ENCODE results near the gene SGPL1. TPM values are rescaled to one million over a fixed set of nuclear protein-coding genes. Genes with fewer than 3 reads are reported as not detected.

The SGPL1 gene
- total RNA-seq, 1 experiment from 2014 or later = 52.6 TPM

GRCh38 chr10:70840836-70841235, 25.1 kb downstream of the SGPL1 start:
- no peak overlapping the region for H2BK20ac ChIP-seq (ENCODE audit: low read depth, low read length, poor library complexity, severe bottlenecking)
- no peaks in the 10 kb centered on the region for H4K20me1 ChIP-seq (ENCODE audit: control insufficient read depth, insufficient read depth, insufficient read length)
- H2BK12ac ChIP-seq (ENCODE audit: insufficient read length, low read depth, low read length) = no peak overlapping the region
- H3K14ac ChIP-seq (ENCODE audit: insufficient read depth, low read length) = no peak overlapping the region
- no peak overlapping the region for H2BK120ac ChIP-seq (ENCODE audit: low read depth, low read length, poor library complexity, severe bottlenecking)
- no peak overlapping the region for H4K5ac ChIP-seq (ENCODE audit: insufficient read length, low read depth, low read length)
- H3K27ac Mint-ChIP-seq = no peak overlapping the region
- TF ChIP-seq CTCF (conservative IDR thresholded peaks at IDR 0.05) = no peak
- no peak overlapping the region for H4K8ac ChIP-seq (replicated peaks; ENCODE audit: insufficient read length, low read depth, low read length)
- H4K91ac ChIP-seq (ENCODE audit: insufficient read length, low read depth, low read length) = no peak overlapping the region
- no peak overlapping the region for H3K18ac ChIP-seq (ENCODE audit: insufficient read length, low read depth, low read length)
- peaks cover 3% of the 10 kb centered on the region; the same call in 1 of the 2 replicates for H3K79me2 ChIP-seq (ENCODE audit: insufficient read depth, low read length)
- H3K36me3 Mint-ChIP-seq (ENCODE audit: insufficient read depth in 1 of 3, low read depth in 3 of 3) = peaks cover 14 to 42% (median 40%) of the 10 kb centered on the region in 3 experiments; a peak in 6 of 7 replicates
- no peak overlapping the region for H3K4ac ChIP-seq (ENCODE audit: low read depth, low read length)
- no peak overlapping the region for H3K27ac ChIP-seq (ENCODE audit: insufficient read length, low read depth, low read length)
- no peak overlapping the region for H2AFZ ChIP-seq (ENCODE audit: low read length)
- H3K4me2 ChIP-seq (ENCODE audit: insufficient read depth, insufficient read length, low read length) = no peak overlapping the region
- H3K9me3 Mint-ChIP-seq = peaks cover 0 to 3% of the 10 kb centered on the region in 2 experiments; a peak in 3 of 5 replicates
- no peak for DNase-seq
- H3K4me3 Mint-ChIP-seq = no peak overlapping the region
- no peaks in the 10 kb centered on the region for H3K4me1 ChIP-seq (ENCODE audit: insufficient read depth, low read length)
- WGBS (ENCODE audit: extremely low coverage, insufficient read length, low lambda C conversion rate) = no CpG with 5 or more reads among the region's 2 CpGs
- H2BK15ac ChIP-seq (ENCODE audit: low read depth, low read length) = no peak overlapping the region
- H3K4me1 Mint-ChIP-seq = no peaks in the 10 kb centered on the region
- H2BK5ac ChIP-seq (ENCODE audit: insufficient read length, low read length) = no peak overlapping the region
- H3K9ac ChIP-seq (ENCODE audit: extremely low read depth, insufficient read length, low read length) = no peak overlapping the region
- no peaks in the 10 kb centered on the region for H3K27me3 ChIP-seq (ENCODE audit: insufficient read depth, low read length)
- no peak overlapping the region for H3T11ph ChIP-seq (ENCODE audit: low read length)
- no peaks in the 10 kb centered on the region for H3K27me3 Mint-ChIP-seq (ENCODE audit: low read depth)
- H3K56ac ChIP-seq (ENCODE audit: insufficient read length, low read depth, low read length) = no peak overlapping the region
- H3K23ac ChIP-seq (ENCODE audit: insufficient read length, low read depth, low read length) = no peak overlapping the region
- no peak overlapping the region for H2AK5ac ChIP-seq (ENCODE audit: insufficient read length, low read length)
- H3K79me1 ChIP-seq (ENCODE audit: insufficient read depth, low read depth, low read length, poor library complexity, severe bottlenecking) = no peaks in the 10 kb centered on the region
- H3K9me3 ChIP-seq (ENCODE audit: control insufficient read depth, low read depth, low read length) = no peaks in the 10 kb centered on the region
- no peaks in the 10 kb centered on the region for H3K23me2 ChIP-seq (ENCODE audit: insufficient read length, low read depth, low read length, poor library complexity, severe bottlenecking)
